Smooth muscle cell (in vitro differentiated cells): ENCODE data around the gene B3GNT7. TPM values are rescaled to one million over a fixed set of nuclear protein-coding genes. Genes with fewer than 3 reads are reported as not detected.

ENCODE experiments used
- DNase-seq: peaks from one replicate; lab custom pipeline; 2025; ENCODE audit not compliant: unreplicated experiment; lab: John Stamatoyannopoulos, UW
- H2AFZ ChIP-seq: fragments of 200-600 bp; sonication (generic); 2 replicates; pipeline ENCODE4 v1.6.0; 2016; ENCODE audit warnings: antibody characterized with exemption, low read depth, mild to moderate bottlenecking
- H3F3A ChIP-seq: fragments of 200-600 bp; sonication (generic); 2 replicates; pipeline ENCODE4 v1.6.0; 2017; ENCODE audit warnings: antibody characterized with exemption, low read depth
- H3K27ac ChIP-seq: fragments of 200-600 bp; sonication (generic); 2 replicates; pipeline ENCODE4 v1.5.1; 2016; ENCODE audit warnings: low read depth, mild to moderate bottlenecking
- H3K27me3 ChIP-seq: fragments of 200-600 bp; sonication (generic); 2 replicates; pipeline ENCODE4 v1.6.1; 2016; ENCODE audit warnings: low read depth, mild to moderate bottlenecking
- H3K36me3 ChIP-seq: fragments of 200-600 bp; sonication (generic); 2 replicates; pipeline ENCODE4 v1.5.1; 2016; ENCODE audit warnings: low read depth
- H3K4me1 ChIP-seq: fragments of 200-600 bp; sonication (generic); 2 replicates; pipeline ENCODE4 v1.5.1; 2016; ENCODE audit warnings: low read depth
- H3K4me2 ChIP-seq: fragments of 200-600 bp; sonication (generic); 2 replicates; pipeline ENCODE4 v1.6.0; 2016; ENCODE audit warnings: mild to moderate bottlenecking
- H3K4me3 ChIP-seq: fragments of 200-600 bp; sonication (generic); 2 replicates; pipeline ENCODE4 v1.5.1; 2016; ENCODE audit warnings: mild to moderate bottlenecking
- H3K79me2 ChIP-seq: fragments of 200-600 bp; sonication (generic); 2 replicates; pipeline ENCODE4 v1.6.0; 2016; ENCODE audit warnings: low read depth, mild to moderate bottlenecking
- H3K9ac ChIP-seq: fragments of 200-600 bp; sonication (generic); 2 replicates; pipeline ENCODE4 v1.6.0; 2016; ENCODE audit warnings: low read depth
- H3K9me3 ChIP-seq: fragments of 200-600 bp; sonication (generic); replicated peaks from 2 replicates; pipeline ENCODE4 v1.5.1; 2016; ENCODE audit warnings: low read depth
- H4K20me1 ChIP-seq: fragments of 200-600 bp; sonication (generic); 2 replicates; pipeline ENCODE4 v1.6.0; 2016; ENCODE audit warnings: low read depth
- WGBS: methylation state at CpG from one replicate; pipeline ENCODE4 v1.1.7; 2016; ENCODE audit warnings: low lambda C conversion rate; 5-methylcytosine and 5-hydroxymethylcytosine counted together
- polyA plus RNA-seq: library from polyadenylated mRNA; unstranded; fragments of >200 nt; fragmentation: Nextera tagmentation; extraction: Ambion mirVana; gene quantifications from 2 replicates; pipeline ENCODE4 v1.2.1, GENCODE V29; 2016
- total RNA-seq: library from RNA; depleted of rRNA; stranded (reverse); fragments of >200 nt; gene quantifications from 2 replicates; pipeline ENCODE4 v1.2.3, GENCODE V29; 2014
- TF ChIP-seq, protein P1 (sequence below): fragments of 200-600 bp; sonication (generic); IDR thresholded peaks from 2 replicates; pipeline ENCODE4 v1.5.1; 2017; ENCODE audit warnings: borderline replicate concordance, mild to moderate bottlenecking, antibody characterized with exemption; ENCODE audit not compliant: insufficient read depth, poor library complexity, severe bottlenecking

Gene B3GNT7, protein sequence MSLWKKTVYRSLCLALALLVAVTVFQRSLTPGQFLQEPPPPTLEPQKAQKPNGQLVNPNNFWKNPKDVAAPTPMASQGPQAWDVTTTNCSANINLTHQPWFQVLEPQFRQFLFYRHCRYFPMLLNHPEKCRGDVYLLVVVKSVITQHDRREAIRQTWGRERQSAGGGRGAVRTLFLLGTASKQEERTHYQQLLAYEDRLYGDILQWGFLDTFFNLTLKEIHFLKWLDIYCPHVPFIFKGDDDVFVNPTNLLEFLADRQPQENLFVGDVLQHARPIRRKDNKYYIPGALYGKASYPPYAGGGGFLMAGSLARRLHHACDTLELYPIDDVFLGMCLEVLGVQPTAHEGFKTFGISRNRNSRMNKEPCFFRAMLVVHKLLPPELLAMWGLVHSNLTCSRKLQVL
- total RNA-seq (0.85 and 1.5 TPM in 2 replicates), polyA plus RNA-seq (0.62 and 1.0 TPM in 2 replicates)

- H4K20me1 ChIP-seq = no peaks in the 10 kb centered on the region
- H3K4me3 ChIP-seq = peak within 1 kb of the TSS; percentile 50
- peaks cover 23% of the 10 kb centered on the region for H3K27me3 ChIP-seq
- H3K4me1 ChIP-seq = peaks cover 2% of the 10 kb centered on the region
- 37% methylated on average over 10 of the region's 95 CpGs for WGBS
- H3F3A ChIP-seq = no peaks in the 10 kb centered on the region
- H3K79me2 ChIP-seq = no peaks in the 10 kb centered on the region
- no peak for DNase-seq
- H3K9me3 ChIP-seq = no peaks in the 10 kb centered on the region
- H3K9ac ChIP-seq = no peak within 1 kb of the TSS
- H3K36me3 ChIP-seq = no peaks in the 10 kb centered on the region
- H3K4me2 ChIP-seq = peak within 1 kb of the TSS; percentile 84
- TF ChIP-seq, protein P1, sequence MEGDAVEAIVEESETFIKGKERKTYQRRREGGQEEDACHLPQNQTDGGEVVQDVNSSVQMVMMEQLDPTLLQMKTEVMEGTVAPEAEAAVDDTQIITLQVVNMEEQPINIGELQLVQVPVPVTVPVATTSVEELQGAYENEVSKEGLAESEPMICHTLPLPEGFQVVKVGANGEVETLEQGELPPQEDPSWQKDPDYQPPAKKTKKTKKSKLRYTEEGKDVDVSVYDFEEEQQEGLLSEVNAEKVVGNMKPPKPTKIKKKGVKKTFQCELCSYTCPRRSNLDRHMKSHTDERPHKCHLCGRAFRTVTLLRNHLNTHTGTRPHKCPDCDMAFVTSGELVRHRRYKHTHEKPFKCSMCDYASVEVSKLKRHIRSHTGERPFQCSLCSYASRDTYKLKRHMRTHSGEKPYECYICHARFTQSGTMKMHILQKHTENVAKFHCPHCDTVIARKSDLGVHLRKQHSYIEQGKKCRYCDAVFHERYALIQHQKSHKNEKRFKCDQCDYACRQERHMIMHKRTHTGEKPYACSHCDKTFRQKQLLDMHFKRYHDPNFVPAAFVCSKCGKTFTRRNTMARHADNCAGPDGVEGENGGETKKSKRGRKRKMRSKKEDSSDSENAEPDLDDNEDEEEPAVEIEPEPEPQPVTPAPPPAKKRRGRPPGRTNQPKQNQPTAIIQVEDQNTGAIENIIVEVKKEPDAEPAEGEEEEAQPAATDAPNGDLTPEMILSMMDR = no peak
- no peak within 1 kb of the TSS for H3K27ac ChIP-seq
- no peak within 1 kb of the TSS for H2AFZ ChIP-seq
These were observed at the start of gene B3GNT7 for GRCh38 chr2:231395188-231396057. Gene B3GNT7, plus strand, starts transcription at chr2:231395710. Its CDS starts 94 bp downstream, at chr2:231395804.

- H2AFZ ChIP-seq = no peak overlapping the region
- TF ChIP-seq, protein P1 = no peak
- H3K27ac ChIP-seq = no peak overlapping the region
- no peaks in the 10 kb centered on the region for H3K79me2 ChIP-seq
- H4K20me1 ChIP-seq = no peaks in the 10 kb centered on the region
- no peaks in the 10 kb centered on the region for H3K9me3 ChIP-seq
- no peaks in the 10 kb centered on the region for H3F3A ChIP-seq
- H3K9ac ChIP-seq = no peak overlapping the region
- DNase-seq = no peak
- no peaks in the 10 kb centered on the region for H3K27me3 ChIP-seq
- H3K4me3 ChIP-seq = no peak overlapping the region
- H3K4me1 ChIP-seq = peaks cover 15% of the 10 kb centered on the region
- H3K36me3 ChIP-seq = no peaks in the 10 kb centered on the region
- H3K4me2 ChIP-seq = no peak overlapping the region
- WGBS = 84% methylated on average over 5 of the region's 5 CpGs
These were observed 48.4 kb upstream of the B3GNT7 start for GRCh38 chr2:231347081-231347480.

- no peaks in the 10 kb centered on the region for H3K36me3 ChIP-seq
- no peak overlapping the region for H3K27ac ChIP-seq
- no peaks in the 10 kb centered on the region for H3K9me3 ChIP-seq
- no peaks in the 10 kb centered on the region for H4K20me1 ChIP-seq
- no peak overlapping the region for H2AFZ ChIP-seq
- H3K4me3 ChIP-seq = no peak overlapping the region
- no peak overlapping the region for H3K9ac ChIP-seq
- no peaks in the 10 kb centered on the region for H3K27me3 ChIP-seq
- no peaks in the 10 kb centered on the region for H3K79me2 ChIP-seq
- H3K4me2 ChIP-seq = no peak overlapping the region
- 100% methylated on average over 1 of the region's 1 CpG for WGBS
- no peaks in the 10 kb centered on the region for H3F3A ChIP-seq
- TF ChIP-seq, protein P1 = no peak
- peaks cover 10% of the 10 kb centered on the region for H3K4me1 ChIP-seq
- DNase-seq = no peak
These were observed 47.9 kb upstream of the B3GNT7 start for GRCh38 chr2:231347638-231348037.
